ENCODE data around the gene MT1F.
"Not testable (repeated sequence)": the region's sequence is repeated elsewhere in the genome, so short reads cannot be mapped to it uniquely, and the experiment has no call there.

DNA sequence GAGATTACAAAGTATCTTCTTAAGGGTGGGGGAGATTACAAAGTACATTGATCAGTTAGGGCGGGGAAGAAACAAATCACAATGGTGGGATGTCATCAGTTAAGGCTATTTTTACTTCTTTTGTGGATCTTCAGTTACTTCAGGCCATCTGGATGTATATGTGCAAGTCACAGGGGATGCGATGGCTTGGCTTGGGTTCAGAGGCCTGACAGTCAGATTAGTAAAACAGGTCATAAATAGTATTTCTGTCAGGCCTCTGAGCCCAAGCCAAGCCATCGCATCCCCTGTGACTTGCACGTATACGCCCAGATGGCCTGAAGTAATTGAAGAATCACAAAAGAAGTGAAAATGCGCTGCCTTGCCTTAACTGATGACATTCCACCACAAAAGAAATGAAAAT lies 16.8 kb downstream of the MT1F start:
- not testable (repeated sequence) for TF ChIP-seq CTCF, POLR2A (IDR thresholded peaks at IDR 0.05)
